Memory B cell (primary cell): ENCODE measurements around the gene ZNF586.
A peak's percentile ranks its signal among the peaks of the same experiment; 100 is the strongest.
"Not testable (repeated sequence)": the region's sequence is repeated elsewhere in the genome, so short reads cannot be mapped to it uniquely, and the experiment has no call there.

ENCODE experiments used
- ATAC-seq: fragments of 150-1000 bp; cut with Tn5 transposase; 2 replicates; pipeline ENCODE4 v1.10.0; 2021; ENCODE audit warnings: low read depth, mild to moderate bottlenecking, moderate library complexity
- DNase-seq, 2 donors: peaks; one replicate each; pipeline ENCODE4 v3.0.0; 2022; ENCODE audit warnings: low spot score in 2 of 2
- H3K27ac Mint-ChIP-seq: one replicate; pipeline ENCODE4 v1.8.0; 2022; ENCODE audit warnings: mild to moderate bottlenecking, moderate library complexity, mixed read lengths
- H3K27me3 Mint-ChIP-seq: one replicate; pipeline ENCODE4 v1.8.0; 2022; ENCODE audit warnings: mixed read lengths
- H3K36me3 Mint-ChIP-seq: one replicate; pipeline ENCODE4 v1.8.0; 2022; ENCODE audit warnings: mild to moderate bottlenecking, mixed read lengths
- H3K4me1 Mint-ChIP-seq: one replicate; pipeline ENCODE4 v1.8.0; 2022; ENCODE audit warnings: mixed read lengths
- H3K4me3 Mint-ChIP-seq: one replicate; pipeline ENCODE4 v1.8.0; 2022; ENCODE audit warnings: mild to moderate bottlenecking, moderate library complexity, mixed read lengths
- H3K9me3 Mint-ChIP-seq: one replicate; pipeline ENCODE4 v1.8.0; 2022; ENCODE audit warnings: mixed read lengths

The ZNF586 gene

DNA sequence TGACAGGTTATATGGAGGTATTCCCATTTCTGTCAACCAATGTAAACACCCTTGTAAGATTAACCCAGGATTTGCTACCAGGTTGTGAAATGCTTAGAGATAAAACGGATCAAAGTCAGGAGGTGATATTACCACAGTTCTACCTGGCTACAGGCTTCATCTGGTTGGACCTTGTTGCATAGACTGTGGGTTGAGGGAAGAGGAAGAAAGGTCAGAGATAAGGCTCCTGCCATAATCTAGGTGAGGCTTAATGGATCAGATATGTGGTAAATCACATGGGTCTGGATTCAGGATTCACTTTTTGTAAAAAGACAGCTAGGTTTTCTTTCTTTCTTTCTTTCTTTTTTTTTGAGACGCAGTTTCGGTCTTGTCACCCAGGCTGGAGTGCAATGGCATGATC, 52.0 kb downstream of the ZNF586 start:
- H3K36me3 Mint-ChIP-seq, ATAC-seq, H3K4me3 Mint-ChIP-seq, H3K27ac Mint-ChIP-seq, DNase-seq, H3K27me3 Mint-ChIP-seq, H3K9me3 Mint-ChIP-seq: not testable (repeated sequence)
- H3K4me1 Mint-ChIP-seq = peaks cover 43% of the 10 kb centered on the region

DNA sequence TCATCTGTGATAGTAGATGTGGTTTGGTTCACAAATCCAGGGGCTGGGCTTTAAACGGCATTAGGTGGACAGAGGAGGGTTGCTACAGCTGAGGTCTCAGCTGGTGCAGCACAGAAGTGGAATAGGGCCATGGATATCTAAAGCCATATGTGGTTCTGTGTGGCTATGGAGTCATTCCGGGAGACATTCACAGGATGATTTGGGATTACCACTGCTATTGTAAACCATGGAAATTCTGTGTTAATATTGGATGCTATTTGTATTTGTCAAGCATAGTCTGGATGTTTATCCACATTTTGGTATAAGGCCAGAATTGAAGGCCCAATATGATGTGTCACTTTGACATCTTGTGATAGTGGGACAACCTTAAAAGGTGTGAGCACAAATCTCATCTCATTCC, 53.7 kb downstream of the ZNF586 start:
- not testable (repeated sequence) for H3K27me3 Mint-ChIP-seq, H3K9me3 Mint-ChIP-seq, H3K4me3 Mint-ChIP-seq, DNase-seq, ATAC-seq
- Mint-ChIP-seq H3K36me3 (peaks cover 13% of the 10 kb centered on the region), H3K27ac (peak overlapping the region; percentile 18), H3K4me1 (peaks cover 43% of the 10 kb centered on the region)

DNA sequence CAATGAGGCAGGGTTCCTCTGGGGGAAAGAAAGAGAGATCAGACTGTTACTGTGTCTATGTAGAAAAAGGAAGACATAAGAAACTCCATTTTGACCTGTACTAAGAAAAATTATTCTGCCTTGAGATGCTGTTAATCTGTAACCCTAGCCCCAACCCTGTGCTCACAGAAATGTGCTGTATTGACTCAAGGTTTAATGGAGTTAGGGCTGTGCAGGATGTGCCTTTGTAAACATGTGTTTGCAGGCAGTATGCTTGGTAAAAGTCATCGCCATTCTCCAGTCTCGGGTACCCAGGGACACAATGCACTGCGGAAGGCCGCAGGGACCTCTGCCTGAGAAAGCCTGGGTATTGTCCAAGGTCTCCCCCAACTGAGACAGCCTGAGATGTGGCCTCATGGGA, 54.1 kb downstream of the ZNF586 start:
- peaks cover 13% of the 10 kb centered on the region for H3K36me3 Mint-ChIP-seq
- peak overlapping the region; percentile 18 for H3K27ac Mint-ChIP-seq

DNA sequence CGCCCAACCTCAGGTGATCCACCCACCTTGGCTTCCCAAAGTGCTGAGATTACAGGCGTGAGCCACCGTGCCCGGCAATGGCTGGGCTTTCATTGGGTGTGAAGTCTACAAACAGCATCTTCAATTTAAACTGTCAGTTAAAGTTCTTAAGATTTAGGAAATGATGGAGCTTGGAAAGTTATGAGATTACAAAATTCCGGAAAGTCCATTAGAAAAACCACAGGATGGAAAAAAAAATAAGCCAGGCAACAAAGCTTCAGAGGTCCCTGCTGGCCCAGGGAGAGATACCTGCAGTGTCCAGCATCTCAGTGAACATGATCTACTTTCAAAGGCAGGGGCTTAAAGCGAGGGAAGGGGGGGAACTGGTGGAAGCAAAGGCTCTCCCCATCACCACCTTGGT, 56.0 kb downstream of the ZNF586 start:
- DNase-seq (no peak), ATAC-seq (no peak)
- peaks cover 20% of the 10 kb centered on the region for H3K36me3 Mint-ChIP-seq
- no peak overlapping the region for H3K4me3 Mint-ChIP-seq
- no peak overlapping the region for H3K27ac Mint-ChIP-seq
- H3K9me3 Mint-ChIP-seq = no peaks in the 10 kb centered on the region
- H3K4me1 Mint-ChIP-seq = peaks cover 40% of the 10 kb centered on the region
- no peaks in the 10 kb centered on the region for H3K27me3 Mint-ChIP-seq

More for the DNA sequence above, 54.1 kb downstream of the ZNF586 start:
- DNase-seq, H3K27me3 Mint-ChIP-seq, H3K9me3 Mint-ChIP-seq, ATAC-seq, H3K4me3 Mint-ChIP-seq: not testable (repeated sequence)
- H3K4me1 Mint-ChIP-seq = peaks cover 43% of the 10 kb centered on the region

DNA sequence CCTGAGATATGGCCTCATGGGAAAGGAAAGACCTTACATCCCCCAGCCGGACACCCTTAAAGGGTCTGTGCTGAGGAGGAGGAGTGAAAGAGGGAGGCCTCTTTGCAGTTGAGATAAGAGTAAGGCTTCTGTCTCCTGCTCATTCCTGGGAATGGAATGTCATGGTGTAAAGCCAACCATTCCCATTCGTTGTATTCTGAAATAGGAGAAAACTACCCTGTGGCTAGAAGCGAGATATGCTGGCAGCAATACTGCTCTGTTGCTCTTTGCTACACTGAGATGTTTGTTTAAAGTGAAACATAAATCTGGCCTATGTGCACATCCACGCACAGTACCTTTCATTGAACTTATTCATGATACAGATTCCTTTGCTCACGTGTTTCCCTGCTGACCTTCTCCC, 59.8 kb downstream of the ZNF586 start:
- DNase-seq = no peak
- ATAC-seq = no peak
- no peaks in the 10 kb centered on the region for H3K9me3 Mint-ChIP-seq
- no peaks in the 10 kb centered on the region for H3K27me3 Mint-ChIP-seq
- peaks cover 14% of the 10 kb centered on the region for H3K4me1 Mint-ChIP-seq
- no peak overlapping the region for H3K4me3 Mint-ChIP-seq
- no peak overlapping the region for H3K27ac Mint-ChIP-seq
- peaks cover 17% of the 10 kb centered on the region for H3K36me3 Mint-ChIP-seq

DNA sequence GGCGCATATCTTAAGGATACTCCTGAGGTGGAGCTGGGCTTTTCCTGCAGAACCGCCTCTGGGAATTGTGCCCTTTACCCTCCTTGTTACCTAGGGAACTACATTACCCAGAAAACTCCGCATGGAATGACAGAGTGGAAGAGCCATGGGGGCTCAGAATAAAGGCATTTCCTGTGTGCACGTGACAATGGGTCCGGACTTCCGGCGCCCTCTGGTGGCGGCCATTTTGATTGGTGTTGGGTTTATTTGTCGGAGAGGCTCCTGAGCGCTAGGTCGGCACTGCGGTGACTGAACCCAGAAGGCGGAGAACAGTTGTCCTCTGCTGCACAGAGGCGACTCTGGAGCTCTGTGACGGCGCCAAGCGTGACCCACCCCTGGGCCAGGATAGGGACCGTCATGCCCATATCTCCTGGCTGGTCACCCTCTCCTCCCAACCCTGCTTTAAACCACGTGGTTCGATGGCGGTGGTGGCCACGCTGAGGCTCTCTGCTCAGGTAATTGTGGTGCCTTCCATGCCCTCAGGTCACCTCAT, 60.7 kb downstream of the ZNF586 start, which contains the start of gene ZNF587B:
TSS of gene ZNF587B (plus strand) at position 229 of the 532 bp plus-strand sequence. CDS start at position 459, 230 bp downstream.
- Mint-ChIP-seq H3K27me3 (no peaks in the 10 kb centered on the region), H3K4me3 (no peak within 1 kb of the TSS), H3K9me3 (no peaks in the 10 kb centered on the region), H3K4me1 (peaks cover 13% of the 10 kb centered on the region), H3K27ac (no peak within 1 kb of the TSS), H3K36me3 (peaks cover 17% of the 10 kb centered on the region)
- ATAC-seq (no peak), DNase-seq (no peak)
